C4-2B (cell line): ENCODE measurements around the gene RETNLB.

Experiments
- H3K27ac ChIP-seq: fragments of 450-650 bp; 2 replicates; pipeline ENCODE4 v1.5.1; 2017
- CTCF ChIP-seq: fragments of 450-650 bp; conservative IDR thresholded peaks from 2 replicates; pipeline ENCODE4 v1.5.1; 2017; ENCODE audit warnings: mild to moderate bottlenecking
- ZFX ChIP-seq: fragments of 450-650 bp; IDR thresholded peaks from 2 replicates; pipeline ENCODE4 v1.6.1; 2017

RETNLB gene

DNA sequence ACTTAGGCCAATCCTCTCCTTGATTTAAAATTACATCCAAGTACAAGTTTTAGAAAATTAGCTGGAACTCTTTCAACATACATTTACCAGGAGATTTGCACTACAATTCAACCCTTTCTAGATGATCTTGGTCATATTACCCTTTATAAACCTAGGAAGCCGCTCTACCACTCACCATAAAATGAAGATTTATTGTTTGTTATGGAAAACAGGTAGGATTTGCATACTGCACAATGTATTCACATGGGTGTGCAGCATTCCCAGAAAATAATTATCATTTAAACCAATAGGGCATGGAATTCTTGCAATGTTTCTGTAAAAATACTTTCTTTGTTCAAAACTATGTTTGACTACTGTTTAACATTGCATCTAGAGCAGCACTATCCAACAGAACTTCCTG is 18.4 kb upstream of the RETNLB start:
- no peak overlapping the region for H3K27ac ChIP-seq
- no peak for TF ChIP-seq CTCF
- TF ChIP-seq ZFX, result no peak

DNA sequence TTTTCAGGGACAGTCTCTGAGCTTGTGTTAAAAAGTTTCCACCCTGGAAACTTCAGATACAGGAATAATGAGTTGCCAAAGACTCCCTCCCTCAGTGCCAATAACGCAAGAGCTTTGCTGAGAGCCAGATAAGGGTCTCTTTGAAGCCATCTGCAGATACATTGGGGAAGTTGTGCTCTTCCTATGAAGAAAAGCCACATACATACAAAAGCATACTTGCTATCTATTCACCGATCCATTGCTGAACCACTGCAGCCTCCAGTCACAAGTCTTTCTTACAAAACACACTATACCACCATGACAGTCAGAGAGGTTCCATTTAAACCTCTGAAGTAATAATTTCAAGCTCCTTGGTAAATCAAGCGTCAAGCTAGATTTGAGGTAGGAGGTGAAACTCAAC is 10.0 kb upstream of the RETNLB start:
- no peak for TF ChIP-seq CTCF
- TF ChIP-seq ZFX, result no peak
- no peak overlapping the region for H3K27ac ChIP-seq

GRCh38 chr3:108755686-108756085 is 1.5 kb downstream of the RETNLB start:
- TF ChIP-seq ZFX (no peak), CTCF (no peak)
- no peak overlapping the region for H3K27ac ChIP-seq

GRCh38 chr3:108744762-108745161 is 12.4 kb downstream of the RETNLB start:
- no peak overlapping the region for H3K27ac ChIP-seq
- TF ChIP-seq CTCF (no peak), ZFX (no peak)

- no peak overlapping the region for H3K27ac ChIP-seq
- TF ChIP-seq CTCF (no peak), ZFX (no peak)
Measured at GRCh38 chr3:108742929-108743328, 14.3 kb downstream of the RETNLB start.

- no peak for TF ChIP-seq CTCF
- no peak for TF ChIP-seq ZFX
- no peak overlapping the region for H3K27ac ChIP-seq
Measured at GRCh38 chr3:108736821-108737220, 20.4 kb downstream of the RETNLB start.

DNA sequence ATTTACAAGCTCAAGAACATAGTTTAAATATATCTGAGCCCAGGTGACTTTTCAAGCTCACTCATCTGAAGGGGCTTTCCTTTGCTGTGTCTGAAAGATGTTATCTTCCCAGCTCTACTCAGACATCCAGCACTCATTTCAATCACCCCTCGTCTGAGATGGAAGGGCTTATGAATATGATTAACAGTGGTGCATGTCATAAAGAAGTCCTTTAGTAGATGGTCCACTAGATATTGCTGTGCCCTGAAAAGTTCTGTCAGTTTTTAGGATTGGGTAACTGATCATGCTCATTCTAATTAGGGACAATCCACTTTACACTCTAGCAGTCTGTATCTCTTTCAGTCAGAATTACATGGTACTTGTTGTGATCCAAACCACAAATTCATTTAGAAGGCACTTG is 28.3 kb downstream of the RETNLB start:
- TF ChIP-seq CTCF, result no peak
- no peak for TF ChIP-seq ZFX
- H3K27ac ChIP-seq, result no peak overlapping the region
